Measurements from ENCODE around the gene CHCHD3.
A peak's percentile ranks its signal among the peaks of the same experiment; 100 is the strongest.

Gene CHCHD3

GRCh38 chr7:132800522-132800921 is 281.4 kb downstream of the CHCHD3 start:
- DNase-seq, result no peak

- DNase-seq, result no peak
These were observed 282.8 kb downstream of the CHCHD3 start for GRCh38 chr7:132799081-132799413.

DNA sequence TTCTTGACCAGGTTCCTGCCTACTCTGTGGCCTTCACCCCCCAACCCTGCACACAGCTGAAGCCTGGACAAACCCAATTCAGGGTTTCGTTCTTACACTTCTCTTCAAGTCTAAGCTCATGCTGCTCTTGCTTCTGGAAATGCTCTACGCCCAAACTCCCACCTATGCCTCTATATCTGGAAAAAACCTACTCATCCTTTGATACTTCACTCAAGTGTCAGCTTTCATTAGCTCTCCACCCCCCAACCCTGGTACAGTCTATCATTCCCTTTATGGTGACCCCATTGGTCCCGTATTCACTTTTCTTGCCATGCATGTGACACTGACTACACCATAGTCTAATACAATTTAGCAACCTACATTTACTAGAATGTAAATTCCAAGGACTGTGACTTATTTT is 284.7 kb downstream of the CHCHD3 start:
- no peak for DNase-seq

GRCh38 chr7:132793474-132793873 is 288.4 kb downstream of the CHCHD3 start:
- DNase-seq, result no peak

GRCh38 chr7:132791036-132791435 is 290.9 kb downstream of the CHCHD3 start:
- DNase-seq, result no peak

GRCh38 chr7:132790104-132790503 is 291.8 kb downstream of the CHCHD3 start:
- no peak for DNase-seq

DNA sequence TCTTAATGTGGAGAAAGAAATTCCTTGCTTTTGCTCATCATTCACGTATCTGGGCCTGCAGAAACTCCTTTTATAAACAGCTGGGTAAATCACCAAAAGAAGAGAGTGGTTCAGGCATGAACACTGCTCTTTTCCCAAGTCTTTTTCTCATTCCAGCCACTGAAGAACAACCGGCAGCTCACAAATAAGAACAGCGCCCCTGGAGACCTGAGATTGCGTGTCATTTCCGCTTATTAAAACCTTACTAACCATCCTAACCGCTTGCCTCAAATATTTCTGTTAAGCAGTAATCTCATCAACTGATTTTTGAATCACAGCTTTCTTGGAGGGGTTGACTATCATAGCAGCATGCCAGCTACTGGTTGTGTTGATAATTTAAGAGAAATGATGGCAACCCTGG is 292.6 kb downstream of the CHCHD3 start:
- DNase-seq, result no peak

GRCh38 chr7:132785870-132786269 is 296.0 kb downstream of the CHCHD3 start:
- no peak for DNase-seq

DNA sequence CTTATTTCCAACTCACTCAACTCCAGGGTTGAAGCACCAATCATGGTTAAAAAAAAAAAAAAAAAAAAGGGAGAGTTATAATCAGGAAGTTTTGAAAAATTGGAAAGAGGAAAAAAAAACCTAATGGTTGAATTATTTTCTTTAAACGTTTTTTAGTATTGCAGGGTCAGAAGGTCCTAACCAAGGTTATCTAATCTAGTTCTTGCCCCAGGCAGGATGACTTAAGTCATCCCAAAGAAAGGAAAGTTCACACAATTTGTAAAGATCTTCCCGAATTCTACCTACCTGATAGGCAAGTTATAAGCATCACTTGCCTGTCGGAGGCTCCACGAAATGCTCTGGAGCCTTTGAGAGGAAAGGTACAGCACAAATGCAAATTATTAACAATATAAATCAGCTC is 297.5 kb downstream of the CHCHD3 start:
- no peak for DNase-seq

- no peak for DNase-seq
These were observed 298.1 kb downstream of the CHCHD3 start for GRCh38 chr7:132783824-132784223.

GRCh38 chr7:132782777-132783640 is 298.9 kb downstream of the CHCHD3 start:
- DNase-seq, result no peak

DNA sequence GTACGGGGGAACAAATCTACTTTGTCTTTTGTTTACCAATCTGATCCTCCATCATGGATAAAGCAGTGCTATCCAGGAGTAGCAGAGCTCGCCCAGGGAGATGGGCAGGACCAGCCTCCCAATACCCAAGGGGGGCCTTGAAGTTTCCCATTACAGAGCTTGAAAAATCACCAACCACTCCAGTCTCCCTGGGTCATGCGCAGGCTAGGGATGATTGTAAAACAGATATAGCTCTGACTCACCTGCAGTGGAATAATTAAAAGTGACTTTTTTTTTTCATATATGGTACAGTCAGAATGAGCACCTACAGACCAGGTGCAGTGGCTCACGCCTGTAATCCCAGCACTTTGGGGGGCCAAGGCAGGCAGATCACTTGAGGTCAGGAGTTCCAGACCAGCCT is 301.1 kb downstream of the CHCHD3 start:
- DNase-seq, result no peak

DNA sequence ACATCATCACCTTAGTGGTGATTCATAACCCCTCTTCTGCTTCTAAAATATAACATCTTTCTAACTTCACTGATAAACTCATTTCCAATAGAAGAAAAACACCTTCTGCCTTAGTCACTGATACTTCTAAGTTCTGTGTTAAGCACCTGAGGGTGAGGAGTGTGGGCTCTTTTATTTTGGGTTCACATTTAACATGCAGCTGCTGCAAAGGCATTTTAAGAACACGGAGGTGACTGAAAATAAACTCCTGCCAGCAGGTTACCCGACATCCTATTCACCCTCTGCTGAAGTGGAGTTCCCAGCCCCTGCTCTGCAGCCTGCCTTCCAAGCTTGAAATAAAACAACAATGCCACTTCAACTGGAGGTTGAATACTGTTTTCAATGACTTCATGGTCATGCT is 302.7 kb downstream of the CHCHD3 start:
- no peak for DNase-seq

DNA sequence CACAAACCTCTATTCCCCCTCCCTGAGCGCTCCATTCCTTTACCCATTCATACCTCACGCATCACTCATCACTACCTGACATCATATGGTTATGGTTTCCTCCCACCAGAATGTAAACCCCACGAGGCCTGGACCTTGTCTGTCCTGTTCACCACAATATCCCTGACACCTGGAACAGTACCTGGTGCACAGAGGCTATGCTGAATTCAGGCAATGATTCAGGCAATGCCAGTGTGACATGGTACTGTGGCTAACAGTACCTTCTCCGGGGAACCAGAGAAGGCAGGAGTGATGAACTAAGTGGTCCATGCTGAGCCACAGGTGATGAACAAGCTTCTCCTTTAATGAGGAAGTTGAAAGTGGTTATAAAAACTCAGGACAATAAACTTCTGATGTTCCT is 303.1 kb downstream of the CHCHD3 start:
- no peak for DNase-seq

GRCh38 chr7:132777956-132778355 is 303.9 kb downstream of the CHCHD3 start:
- DNase-seq, result no peak

- DNase-seq, result no peak
These were observed 304.5 kb downstream of the CHCHD3 start for GRCh38 chr7:132777414-132777813.

DNA sequence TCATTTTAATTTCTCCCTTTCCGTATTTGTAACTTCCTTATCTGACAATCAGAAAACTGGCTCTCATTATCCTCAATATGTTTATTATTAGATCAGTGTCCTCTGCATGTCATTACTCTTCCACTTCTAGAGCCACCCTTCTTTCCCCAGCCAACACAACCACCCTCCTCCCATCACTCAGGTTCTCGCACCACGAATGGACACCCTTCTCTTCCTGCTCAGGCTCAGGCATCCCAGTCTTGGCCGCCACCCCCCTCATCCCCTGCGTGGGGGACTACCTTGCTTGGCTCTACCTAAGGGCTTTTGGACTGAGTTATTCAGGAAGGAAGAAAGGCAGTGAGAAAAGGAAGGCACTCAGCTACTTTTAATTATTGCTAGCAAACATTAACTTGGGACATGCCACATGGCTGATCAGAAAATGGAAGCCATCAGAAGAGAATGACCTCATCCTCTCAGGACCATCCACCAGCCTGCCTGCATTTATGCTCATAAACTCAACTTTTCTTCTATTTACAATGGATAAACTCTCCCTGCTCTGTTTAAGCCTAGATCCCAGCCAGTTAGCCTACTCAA is 305.8 kb downstream of the CHCHD3 start:
- no peak for DNase-seq

GRCh38 chr7:132773527-132773956 is 308.3 kb downstream of the CHCHD3 start:
- no peak for DNase-seq

GRCh38 chr7:132771301-132771730 is 310.6 kb downstream of the CHCHD3 start:
- DNase-seq, result peak; percentile 34

DNA sequence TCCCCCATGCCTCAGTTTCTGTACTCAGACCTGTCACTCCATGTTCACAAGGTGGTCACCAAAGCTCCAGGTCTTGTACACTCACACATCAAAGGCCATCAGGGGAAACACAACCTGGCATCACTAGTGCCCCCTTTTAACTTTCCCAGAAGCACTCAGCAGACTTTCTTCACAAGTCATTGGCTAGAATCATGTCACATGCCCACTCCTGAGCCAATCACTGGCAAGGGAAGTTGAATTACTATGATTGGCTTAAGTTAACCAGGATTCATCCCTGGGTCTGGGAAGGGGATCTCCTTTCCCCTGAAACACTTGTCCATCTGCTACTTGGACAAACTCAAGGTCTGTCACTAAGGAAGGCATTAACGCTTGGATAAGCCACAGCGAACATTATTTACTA is 311.8 kb downstream of the CHCHD3 start:
- no peak for DNase-seq

DNA sequence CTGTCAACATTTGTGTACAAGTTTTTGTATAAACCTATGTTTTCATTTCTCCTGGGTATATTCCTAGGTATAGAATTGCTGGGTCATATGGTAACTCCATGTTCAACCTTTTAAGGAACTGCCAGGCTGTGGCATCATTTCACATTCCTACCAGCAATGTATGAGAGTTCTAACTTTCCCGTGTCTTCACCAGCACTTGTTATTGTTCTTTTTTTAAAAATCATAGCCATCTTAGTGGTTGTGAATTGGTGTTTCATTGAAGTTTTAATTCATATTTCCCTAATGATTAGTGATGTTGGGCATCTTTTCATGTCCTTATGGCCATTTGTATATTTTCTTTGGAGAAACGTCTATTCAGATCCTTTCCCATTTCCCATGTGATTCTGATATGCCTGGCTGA is 312.6 kb downstream of the CHCHD3 start:
- DNase-seq, result no peak

- DNase-seq, result no peak
These were observed 313.8 kb downstream of the CHCHD3 start for GRCh38 chr7:132768099-132768498.

GRCh38 chr7:132767378-132767777 is 314.5 kb downstream of the CHCHD3 start:
- DNase-seq, result no peak

GRCh38 chr7:132766660-132767059 is 315.2 kb downstream of the CHCHD3 start:
- no peak for DNase-seq

DNA sequence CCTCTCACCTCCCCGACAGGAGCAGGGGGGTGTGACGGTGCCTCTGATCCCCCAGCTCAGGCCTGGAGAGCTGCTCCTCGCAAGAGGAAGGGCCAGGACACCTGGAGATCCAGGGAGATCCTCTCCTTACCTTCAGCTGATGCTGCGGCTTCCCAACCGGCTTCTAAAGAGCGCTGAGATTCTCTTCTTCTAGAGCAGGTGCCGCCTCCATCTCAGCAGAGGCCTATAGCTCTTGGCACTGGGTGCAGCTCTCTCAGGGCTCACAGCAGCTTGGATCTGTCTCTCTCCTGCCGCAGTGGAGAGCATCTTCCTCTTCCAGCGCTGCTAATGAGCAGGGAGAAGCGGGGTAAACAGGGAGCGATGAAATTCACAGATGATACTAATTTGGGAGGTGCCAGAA is 316.0 kb downstream of the CHCHD3 start:
- no peak for DNase-seq

Data from stimulated activated CD8-positive, alpha-beta memory T cell treated with anti-CD3 and anti-CD28 coated beads, Interleukin-4, amount 100 ng/mL, for 48 hours (primary cell).